GM23248 (cell line): Measurements from ENCODE around the gene TCF12. TPM values are rescaled to one million over a fixed set of nuclear protein-coding genes. Genes with fewer than 3 reads are reported as not detected.

Experiments used
- DNase-seq: peaks from one replicate; pipeline ENCODE4 v3.0.0-alpha.2; 2015
- H2AFZ ChIP-seq: fragments of 200-600 bp; sonication (generic); 2 replicates; pipeline ENCODE4 v1.6.1; 2016; ENCODE audit warnings: antibody characterized with exemption
- H3F3A ChIP-seq: fragments of 200-600 bp; sonication (generic); 2 replicates; pipeline ENCODE4 v1.6.1; 2016; ENCODE audit warnings: mild to moderate bottlenecking, antibody characterized with exemption, mixed run types; ENCODE audit not compliant: insufficient read depth
- H3K27ac ChIP-seq: fragments of 200-600 bp; sonication (generic); 2 replicates; pipeline ENCODE4 v1.5.1; 2016; ENCODE audit warnings: mild to moderate bottlenecking
- H3K27me3 ChIP-seq: fragments of 200-600 bp; sonication (generic); replicated peaks from 2 replicates; pipeline ENCODE4 v1.6.1; 2016; ENCODE audit warnings: mild to moderate bottlenecking; ENCODE audit not compliant: insufficient read depth
- H3K36me3 ChIP-seq: fragments of 200-600 bp; sonication (generic); 2 replicates; pipeline ENCODE4 v1.6.1; 2016; ENCODE audit warnings: low read depth, mild to moderate bottlenecking
- H3K4me1 ChIP-seq: fragments of 200-600 bp; sonication (generic); 2 replicates; pipeline ENCODE4 v1.6.1; 2016; ENCODE audit warnings: mild to moderate bottlenecking; ENCODE audit not compliant: insufficient read depth
- H3K4me2 ChIP-seq: fragments of 200-600 bp; sonication (generic); one replicate; pipeline ENCODE4 v1.6.1; 2016; ENCODE audit warnings: mild to moderate bottlenecking; ENCODE audit not compliant: unreplicated experiment
- H3K4me3 ChIP-seq: fragments of 200-600 bp; sonication (generic); 2 replicates; pipeline ENCODE4 v1.5.1; 2016; ENCODE audit warnings: mild to moderate bottlenecking
- H3K79me2 ChIP-seq: fragments of 200-600 bp; sonication (generic); 2 replicates; pipeline ENCODE4 v1.6.1; 2016; ENCODE audit warnings: mild to moderate bottlenecking; ENCODE audit not compliant: insufficient read depth
- H3K9ac ChIP-seq: fragments of 200-600 bp; sonication (generic); 2 replicates; pipeline ENCODE4 v1.6.1; 2016; ENCODE audit warnings: mild to moderate bottlenecking
- H3K9me2 ChIP-seq: fragments of 200-600 bp; sonication (generic); 2 replicates; pipeline ENCODE4 v1.6.1; 2016; ENCODE audit warnings: mixed run types, mild to moderate bottlenecking, moderate library complexity; ENCODE audit not compliant: insufficient read depth
- H3K9me3 ChIP-seq: fragments of 200-600 bp; sonication (generic); one replicate; pipeline ENCODE4 v1.6.1; 2017; ENCODE audit warnings: low read depth
- H4K20me1 ChIP-seq: fragments of 200-600 bp; sonication (generic); 2 replicates; pipeline ENCODE4 v1.6.0; 2016; ENCODE audit not compliant: insufficient read depth
- EZH2 ChIP-seq: fragments of 200-600 bp; sonication (generic); IDR thresholded peaks from 2 replicates; pipeline ENCODE4 v1.6.1; 2018; ENCODE audit warnings: antibody characterized with exemption, mild to moderate bottlenecking; ENCODE audit not compliant: insufficient read depth, poor library complexity, severe bottlenecking
- EZH2phosphoT487 ChIP-seq: fragments of 200-600 bp; sonication (generic); IDR thresholded peaks from 2 replicates; pipeline ENCODE4 v1.6.1; 2018; ENCODE audit warnings: antibody characterized with exemption, moderate library complexity, mild to moderate bottlenecking, low read depth; ENCODE audit not compliant: insufficient read depth
- WGBS, 2 experiments: methylation state at CpG; one replicate each; pipeline ENCODE4 v1.1.6; 2015 to 2017; ENCODE audit warnings: low lambda C conversion rate in 2 of 2, low coverage in 1 of 2; ENCODE audit errors: missing lambda C conversion rate in 2 of 2; 5-methylcytosine and 5-hydroxymethylcytosine counted together
- in situ Hi-C: fragments of 300-500 bp; cut with MboI; formaldehyde crosslinking; loops from 2 replicates; pipeline ENCODE4 v1.15.0; 2020
- polyA plus RNA-seq: library from polyadenylated mRNA; unstranded; fragments of >200 nt; fragmentation: Nextera tagmentation; extraction: Ambion mirVana; gene quantifications from 2 replicates; pipeline ENCODE4 v1.2.1, GENCODE V29; 2016
- total RNA-seq: library from RNA; depleted of rRNA; stranded (reverse); fragments of >200 nt; shearing (Covaris generic); gene quantifications from 2 replicates; pipeline ENCODE4 v1.2.3, GENCODE V29; 2014

TCF12 gene
- total and polyA plus RNA-seq, 2 experiments from 2014 or later, result 53.6 to 58.6 TPM

DNA sequence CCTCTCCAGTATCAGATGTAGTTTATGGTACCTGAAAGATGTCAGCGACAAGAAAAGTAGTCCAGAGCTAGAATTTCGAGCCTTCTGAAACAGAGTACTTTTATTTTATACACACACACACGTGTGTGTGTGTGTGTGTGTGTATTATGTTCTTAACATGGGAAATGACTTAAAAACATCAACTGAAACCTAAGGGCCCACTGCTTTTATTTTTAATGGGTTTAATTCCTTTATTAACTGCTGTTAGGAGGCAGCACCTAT, 1.9 kb downstream of the TCF12 start:
- 1 to 4% methylated on average over 3 of the region's 3 CpGs for WGBS, 2 experiments
- no peak for DNase-seq
- peaks cover 81% of the 10 kb centered on the region for H3K79me2 ChIP-seq
- H3K27ac ChIP-seq, result peak overlapping the region; percentile 81; the same call in 1 of the 2 replicates
- peak overlapping the region; percentile 95 for H2AFZ ChIP-seq
- 0 out of 2 replicates have a peak, but pooled peaks cover 9% of the 10 kb centered on the region for H3F3A ChIP-seq
- H3K4me1 ChIP-seq, result peaks cover 28% of the 10 kb centered on the region
- in situ Hi-C loops, result no loop called here
- peaks cover 14% of the 10 kb centered on the region for H3K36me3 ChIP-seq
- peak overlapping the region; percentile 93 for H3K9ac ChIP-seq
- peak overlapping the region; percentile 90 for H3K4me3 ChIP-seq
- H3K4me2 ChIP-seq, result peak overlapping the region; percentile 99
- no peaks in the 10 kb centered on the region for H3K27me3 ChIP-seq
- H4K20me1 ChIP-seq, result no peaks in the 10 kb centered on the region
- no peaks in the 10 kb centered on the region for H3K9me2 ChIP-seq
- H3K9me3 ChIP-seq, result no peaks in the 10 kb centered on the region
- TF ChIP-seq EZH2 (no peak), EZH2phosphoT487 (no peak)

- Histone ChIP-seq H3F3A (peaks cover 8% of the 10 kb centered on the region; the same call in 1 of the 2 replicates), H3K9me2 (no peaks in the 10 kb centered on the region), H3K27ac (no peak overlapping the region), H4K20me1 (peaks cover 6% of the 10 kb centered on the region; the same call in 1 of the 2 replicates), H2AFZ (no peak overlapping the region), H3K9me3 (no peaks in the 10 kb centered on the region), H3K4me1 (peaks cover 26% of the 10 kb centered on the region), H3K4me2 (no peak overlapping the region), H3K4me3 (no peak overlapping the region), H3K27me3 (no peaks in the 10 kb centered on the region), H3K36me3 (peaks cover 18% of the 10 kb centered on the region), H3K9ac (no peak overlapping the region), H3K79me2 (peaks cover 95% of the 10 kb centered on the region)
- TF ChIP-seq EZH2 (no peak), EZH2phosphoT487 (no peak)
- WGBS, 2 experiments, result 60 to 71% methylated on average over 3 of the region's 3 CpGs
- DNase-seq, result no peak
- in situ Hi-C loops, result no loop called here
Observed at GRCh38 chr15:56923174-56923591, 4.7 kb downstream of the TCF12 start.

DNA sequence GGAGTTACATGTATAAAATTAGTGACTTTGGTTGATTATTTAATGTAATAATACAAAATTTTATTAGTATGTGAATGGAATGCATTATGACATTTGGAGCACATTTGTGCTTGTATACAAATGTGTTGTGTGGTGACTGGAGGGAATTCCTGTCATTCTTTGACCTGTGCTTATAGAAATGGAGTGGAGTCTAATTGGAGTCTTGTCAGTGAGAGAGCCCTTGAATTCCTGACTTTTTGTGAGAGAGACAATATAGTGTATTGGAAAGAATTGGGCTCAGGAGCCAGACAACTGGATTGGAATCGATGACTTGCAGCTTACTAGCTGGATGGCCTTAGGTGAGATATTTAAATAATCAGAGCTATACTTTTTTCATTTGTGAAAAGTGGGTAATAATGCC, 9.4 kb downstream of the TCF12 start:
- in situ Hi-C loops, result no loop called here
- 97 to 100% methylated on average over 1 of the region's 1 CpG for WGBS, 2 experiments

GRCh38 chr15:56929399-56929798, 11.0 kb downstream of the TCF12 start:
- in situ Hi-C loops, result no loop called here
- no peaks in the 10 kb centered on the region for H3K9me2 ChIP-seq
- H4K20me1 ChIP-seq, result peaks cover 18% of the 10 kb centered on the region; the same call in 1 of the 2 replicates
- no peak overlapping the region for H3K9ac ChIP-seq
- H3K4me2 ChIP-seq, result peak overlapping the region; percentile 11
- peaks cover 27% of the 10 kb centered on the region for H3F3A ChIP-seq
- H3K36me3 ChIP-seq, result peaks cover 5% of the 10 kb centered on the region; the same call in 1 of the 2 replicates
- no peaks in the 10 kb centered on the region for H3K27me3 ChIP-seq
- no peaks in the 10 kb centered on the region for H3K9me3 ChIP-seq
- DNase-seq, result peak; percentile 74
- H3K4me1 ChIP-seq, result peaks cover 34% of the 10 kb centered on the region
- H3K79me2 ChIP-seq, result peaks cover 98% of the 10 kb centered on the region
- H2AFZ ChIP-seq, result no peak overlapping the region
- peak overlapping the region; percentile 12 for H3K27ac ChIP-seq
- TF ChIP-seq EZH2 (no peak), EZH2phosphoT487 (no peak)
- H3K4me3 ChIP-seq, result no peak overlapping the region

More for the DNA sequence above, 9.4 kb downstream of the TCF12 start:
- Histone ChIP-seq H3K9me3 (no peaks in the 10 kb centered on the region), H3F3A (peaks cover 27% of the 10 kb centered on the region), H4K20me1 (peaks cover 16% of the 10 kb centered on the region; the same call in 1 of the 2 replicates), H3K9ac (no peak overlapping the region), H2AFZ (no peak overlapping the region), H3K4me1 (peaks cover 33% of the 10 kb centered on the region), H3K27me3 (no peaks in the 10 kb centered on the region), H3K36me3 (peaks cover 18% of the 10 kb centered on the region; the same call in 1 of the 2 replicates), H3K27ac (no peak overlapping the region), H3K4me3 (no peak overlapping the region), H3K79me2 (peaks cover 98% of the 10 kb centered on the region), H3K4me2 (no peak overlapping the region), H3K9me2 (no peaks in the 10 kb centered on the region)
- DNase-seq, result no peak
- no peak for TF ChIP-seq EZH2phosphoT487
- no peak for TF ChIP-seq EZH2

GRCh38 chr15:56929933-56930332, 11.5 kb downstream of the TCF12 start:
- Histone ChIP-seq H3K9me2 (no peaks in the 10 kb centered on the region), H3K27ac (peak overlapping the region; percentile 12), H3K4me2 (peak overlapping the region; percentile 11), H3K36me3 (peaks cover 3% of the 10 kb centered on the region; the same call in 1 of the 2 replicates), H3K27me3 (no peaks in the 10 kb centered on the region), H2AFZ (no peak overlapping the region), H3K9me3 (no peaks in the 10 kb centered on the region), H3K4me3 (no peak overlapping the region), H3K4me1 (peaks cover 34% of the 10 kb centered on the region), H4K20me1 (peaks cover 21% of the 10 kb centered on the region), H3K79me2 (peaks cover 98% of the 10 kb centered on the region), H3F3A (peaks cover 27% of the 10 kb centered on the region), H3K9ac (no peak overlapping the region)
- TF ChIP-seq EZH2phosphoT487 (no peak), EZH2 (no peak)
- in situ Hi-C loops, result no loop called here
- WGBS, 2 experiments, result 96 to 98% methylated on average over 3 of the region's 3 CpGs
- peak; percentile 20 for DNase-seq
